ENCODE data around the gene ATXN3. TPM values are rescaled to one million over a fixed set of nuclear protein-coding genes. Genes with fewer than 3 reads are reported as not detected.
A peak's percentile ranks its signal among the peaks of the same experiment; 100 is the strongest.

The ATXN3 gene
- total RNA-seq, 2 donors from 2014 or later: 45.1 to 53.5 TPM

DNA sequence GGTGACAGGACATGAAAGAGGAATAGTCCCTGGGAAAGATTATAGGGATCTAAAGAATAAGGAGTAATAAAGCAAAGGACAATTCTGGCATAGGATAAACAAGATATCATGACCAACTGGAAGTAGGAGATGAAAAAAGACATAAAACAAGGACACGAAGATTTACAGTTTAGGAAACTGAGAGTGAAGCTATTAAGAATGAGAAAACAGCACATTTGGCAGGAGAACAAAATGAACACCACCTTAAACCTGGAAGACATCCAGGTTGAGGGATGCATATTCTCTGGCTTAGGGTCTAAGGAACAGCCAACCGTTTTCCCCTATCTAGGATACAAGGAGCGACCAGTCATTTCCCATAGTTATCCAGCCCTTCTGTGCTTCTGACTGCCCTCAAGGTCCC, 68.4 kb downstream of the ATXN3 start:
- H3K27me3 ChIP-seq (replicated peaks; ENCODE audit: insufficient read depth): no peaks in the 10 kb centered on the region
- H3K4me3 ChIP-seq: peak overlapping the region in 1 of 2 donors; percentile 65
- H3K9me3 ChIP-seq: no peaks in the 10 kb centered on the region
- peaks cover 4% of the 10 kb centered on the region for H3K4me1 ChIP-seq (replicated peaks)
- 14% methylated on average over 3 of the region's 3 CpGs for WGBS
- intact Hi-C loops (cut with DNase I): loop anchor here (5.0 kb wide), 1 partner anchor 69 kb away; the partner anchor contains the start of gene ATXN3
- DNase-seq (ENCODE audit: low spot score): no peak
- no peak overlapping the region for H3K27ac ChIP-seq
- H3K36me3 ChIP-seq: no peaks in the 10 kb centered on the region
- TF ChIP-seq POLR2AphosphoS5 (IDR thresholded peaks at IDR 0.05) (no peak), POLR2A (IDR thresholded peaks at IDR 0.05) (no peak)
- TF ChIP-seq, protein P1, sequence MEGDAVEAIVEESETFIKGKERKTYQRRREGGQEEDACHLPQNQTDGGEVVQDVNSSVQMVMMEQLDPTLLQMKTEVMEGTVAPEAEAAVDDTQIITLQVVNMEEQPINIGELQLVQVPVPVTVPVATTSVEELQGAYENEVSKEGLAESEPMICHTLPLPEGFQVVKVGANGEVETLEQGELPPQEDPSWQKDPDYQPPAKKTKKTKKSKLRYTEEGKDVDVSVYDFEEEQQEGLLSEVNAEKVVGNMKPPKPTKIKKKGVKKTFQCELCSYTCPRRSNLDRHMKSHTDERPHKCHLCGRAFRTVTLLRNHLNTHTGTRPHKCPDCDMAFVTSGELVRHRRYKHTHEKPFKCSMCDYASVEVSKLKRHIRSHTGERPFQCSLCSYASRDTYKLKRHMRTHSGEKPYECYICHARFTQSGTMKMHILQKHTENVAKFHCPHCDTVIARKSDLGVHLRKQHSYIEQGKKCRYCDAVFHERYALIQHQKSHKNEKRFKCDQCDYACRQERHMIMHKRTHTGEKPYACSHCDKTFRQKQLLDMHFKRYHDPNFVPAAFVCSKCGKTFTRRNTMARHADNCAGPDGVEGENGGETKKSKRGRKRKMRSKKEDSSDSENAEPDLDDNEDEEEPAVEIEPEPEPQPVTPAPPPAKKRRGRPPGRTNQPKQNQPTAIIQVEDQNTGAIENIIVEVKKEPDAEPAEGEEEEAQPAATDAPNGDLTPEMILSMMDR (IDR thresholded peaks at IDR 0.05): no peak

DNA sequence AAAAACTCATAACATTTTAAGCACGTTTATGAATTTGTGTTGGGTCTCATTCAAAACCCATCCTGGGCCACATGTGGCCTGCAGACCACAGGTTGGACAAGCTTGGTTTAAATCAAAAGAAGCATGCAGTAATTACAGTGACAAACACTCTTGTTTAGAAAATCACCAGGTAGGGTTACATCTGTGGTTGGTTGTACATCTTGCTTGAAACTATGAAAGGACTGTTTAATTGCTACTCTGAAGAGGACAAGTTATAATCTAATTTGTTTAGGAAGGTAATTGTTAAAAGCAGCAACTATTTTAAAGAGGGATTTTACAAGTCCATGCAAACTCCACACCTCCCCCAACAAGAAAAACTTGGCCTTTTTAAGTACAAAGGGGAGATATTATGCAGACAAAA, 70.5 kb downstream of the ATXN3 start:
- Histone ChIP-seq H3K36me3 (no peaks in the 10 kb centered on the region), H3K4me3 (no peak overlapping the region), H3K4me1 (replicated peaks) (peaks cover 4% of the 10 kb centered on the region), H3K27me3 (replicated peaks; ENCODE audit: insufficient read depth) (no peaks in the 10 kb centered on the region), H3K9me3 (no peaks in the 10 kb centered on the region), H3K27ac (no peak overlapping the region)
- TF ChIP-seq, protein P1 (IDR thresholded peaks at IDR 0.05): no peak
- no peak for TF ChIP-seq POLR2A (IDR thresholded peaks at IDR 0.05)
- no peak for TF ChIP-seq POLR2AphosphoS5 (IDR thresholded peaks at IDR 0.05)
- DNase-seq (ENCODE audit: low spot score): no peak
- WGBS: 16% methylated on average over 1 of the region's 1 CpG
- intact Hi-C loops (cut with DNase I): loop anchor here (5.0 kb wide), 1 partner anchor 71 kb away; the partner anchor contains the start of gene ATXN3

DNA sequence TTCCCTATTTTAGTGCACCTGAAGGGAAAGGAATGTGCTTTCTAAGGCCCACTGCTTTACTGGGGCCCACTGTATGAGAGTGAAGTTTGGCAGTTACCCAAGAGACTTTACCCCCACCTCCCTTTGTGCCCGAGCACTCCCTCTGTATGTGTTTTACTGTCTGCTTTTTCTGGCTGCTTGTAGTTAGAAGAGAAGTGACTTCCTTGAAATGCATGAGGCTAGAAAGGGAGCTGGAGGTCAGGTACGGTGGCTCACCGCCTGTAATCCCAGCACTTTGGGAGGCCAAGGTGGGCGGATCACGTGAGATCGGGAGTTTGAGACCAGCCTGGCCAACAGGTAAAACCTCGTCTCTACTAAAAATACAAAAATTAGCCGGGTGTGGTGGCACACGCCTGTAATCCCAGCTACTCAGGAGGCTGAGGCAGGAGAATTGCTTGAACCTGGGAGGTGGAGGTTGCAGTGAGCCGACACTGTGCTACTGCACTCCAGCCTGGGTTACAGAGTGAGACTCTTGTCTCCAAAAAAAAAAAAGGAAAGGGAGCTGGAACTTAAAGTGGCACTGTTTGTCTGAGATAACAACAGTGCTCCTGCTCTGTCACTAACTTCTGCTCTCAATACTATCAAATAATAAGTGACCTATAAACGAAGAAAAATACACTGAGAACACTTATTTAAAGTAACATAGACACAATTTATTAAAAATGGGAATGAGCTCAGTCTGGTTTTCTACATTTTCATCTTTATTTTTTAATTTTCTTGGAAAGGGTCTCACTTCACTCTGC, 72.3 kb downstream of the ATXN3 start:
- Histone ChIP-seq H3K36me3 (no peaks in the 10 kb centered on the region), H3K4me3 (no peak overlapping the region), H3K27me3 (replicated peaks; ENCODE audit: insufficient read depth) (no peaks in the 10 kb centered on the region), H3K9me3 (no peaks in the 10 kb centered on the region), H3K27ac (no peak overlapping the region), H3K4me1 (replicated peaks) (peaks cover 4% of the 10 kb centered on the region)
- intact Hi-C loops (cut with DNase I): no loop called here
- 93% methylated on average over 11 of the region's 11 CpGs for WGBS
- TF ChIP-seq, protein P1 (IDR thresholded peaks at IDR 0.05): no peak
- TF ChIP-seq POLR2A (IDR thresholded peaks at IDR 0.05) (no peak), POLR2AphosphoS5 (IDR thresholded peaks at IDR 0.05) (no peak)
- DNase-seq (ENCODE audit: low spot score): no peak

DNA sequence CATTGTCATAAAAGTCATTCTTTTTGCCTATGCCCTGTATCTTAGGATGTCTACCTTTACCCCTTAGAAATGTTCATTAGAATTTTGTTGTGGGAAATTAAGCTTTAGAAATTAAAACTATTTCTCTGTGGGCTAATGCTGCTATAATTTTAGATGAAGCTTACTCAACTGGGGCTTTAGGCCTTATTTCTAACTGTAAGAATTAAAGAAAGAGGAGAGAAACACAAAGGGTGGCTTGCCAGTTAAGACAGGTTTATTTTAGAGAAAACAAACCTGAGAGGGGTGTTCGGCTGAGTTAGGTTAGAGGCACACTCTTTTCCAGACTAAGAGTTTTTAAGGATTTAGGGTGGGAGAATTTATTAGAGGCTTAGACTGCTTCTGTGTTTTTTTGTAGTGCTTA, 72.9 kb downstream of the ATXN3 start:
- Histone ChIP-seq H3K4me1 (replicated peaks) (peaks cover 4% of the 10 kb centered on the region), H3K27me3 (replicated peaks; ENCODE audit: insufficient read depth) (no peaks in the 10 kb centered on the region), H3K36me3 (no peaks in the 10 kb centered on the region), H3K9me3 (no peaks in the 10 kb centered on the region), H3K4me3 (no peak overlapping the region), H3K27ac (no peak overlapping the region)
- TF ChIP-seq POLR2A (IDR thresholded peaks at IDR 0.05) (no peak), POLR2AphosphoS5 (IDR thresholded peaks at IDR 0.05) (no peak)
- TF ChIP-seq, protein P1 (IDR thresholded peaks at IDR 0.05): no peak
- 94% methylated on average over 1 of the region's 1 CpG for WGBS
- intact Hi-C loops (cut with DNase I): no loop called here
- no peak for DNase-seq (ENCODE audit: low spot score)
